Body of pancreas (tissue), 4 donors: ENCODE data around the gene RBMX2. TPM values are rescaled to one million over a fixed set of nuclear protein-coding genes. Genes with fewer than 3 reads are reported as not detected.

Source experiments
- ATAC-seq: fragments of 150-250 bp; one replicate; pipeline ENCODE4 v1.9.1; 2016
- DNase-seq, 4 donors: peaks; one replicate each; pipeline ENCODE4 v3.0.0-alpha.2; 2019
- H3K27ac ChIP-seq, 4 donors: fragments of 200-600 bp; sonication (generic); 1 replicate in 3 of 4; 2 replicates in 1 of 4; pipeline versions ENCODE4 v1.5.1 to v1.6.1; 2016 to 2019; ENCODE audit warnings: mild to moderate bottlenecking in 1 of 4, mixed read lengths in 1 of 4, moderate library complexity in 1 of 4
- H3K27me3 ChIP-seq, 2 donors: fragments of 200-600 bp; sonication (generic); one replicate each; pipeline ENCODE4 v1.6.0; 2016; ENCODE audit warnings: mild to moderate bottlenecking in 1 of 2
- H3K36me3 ChIP-seq, 2 donors: fragments of 200-600 bp; sonication (generic); replicated peaks in 1 of 2; 2 replicates each; pipeline ENCODE4 v1.5.1; 2016; ENCODE audit warnings: low read depth in 2 of 2; ENCODE audit not compliant: insufficient read depth in 1 of 2
- H3K4me1 ChIP-seq: fragments of 200-600 bp; sonication (generic); one replicate; pipeline ENCODE4 v1.6.0; 2016
- H3K4me3 ChIP-seq, 2 donors: fragments of 200-600 bp; sonication (generic); 1 replicate in 1 of 2; 2 replicates in 1 of 2; pipeline ENCODE4 v1.5.1; 2016 to 2019
- H3K9me3 ChIP-seq, 3 donors: fragments of 200-600 bp; sonication (generic); 1 replicate in 2 of 3; 2 replicates in 1 of 3; pipeline ENCODE4 v1.5.1; 2016
- CTCF ChIP-seq, 7 experiments: fragments of 450-650 bp in 4 of 7; fragments of 200-600 bp in 3 of 7; sonication (generic) in 3 of 7; IDR thresholded peaks; one replicate each; pipeline ENCODE4 v1.5.1; 2016 to 2019; ENCODE audit warnings: antibody characterized with exemption in 7 of 7
- POLR2A ChIP-seq, 3 donors: fragments of 450-650 bp; IDR thresholded peaks; one replicate each; pipeline ENCODE4 v1.6.1; 2016; ENCODE audit warnings: antibody characterized with exemption in 3 of 3, mild to moderate bottlenecking in 2 of 3
- WGBS, 2 donors: methylation state at CpG; one replicate each; pipeline ENCODE4 v1.1.5; 2017; 5-methylcytosine and 5-hydroxymethylcytosine counted together
- intact Hi-C: fragments of 100-400 bp; cut with DNase I; formaldehyde crosslinking; loops from one replicate; pipeline ENCODE4 v1.15.1; 2023
- total RNA-seq, 2 donors: library from RNA; depleted of rRNA; stranded (reverse); fragments of >200 nt; gene quantifications; one replicate each; pipeline ENCODE4 v1.1.0, GENCODE V29; 2016

Gene RBMX2
- total RNA-seq, 2 donors from 2014 or later = 7.0 to 13.2 TPM

- intact Hi-C loops = no loop called here
- Histone ChIP-seq H3K4me3 (no peak overlapping the region), H3K36me3 (no peaks in the 10 kb centered on the region), H3K27ac (no peak overlapping the region), H3K27me3 (no peaks in the 10 kb centered on the region), H3K4me1 (no peaks in the 10 kb centered on the region), H3K9me3 (no peaks in the 10 kb centered on the region)
- no peak for TF ChIP-seq POLR2A (IDR thresholded peaks at IDR 0.05)
- TF ChIP-seq CTCF (IDR thresholded peaks at IDR 0.05) = no peak
- no peak for ATAC-seq
- DNase-seq = no peak
Observed at GRCh38 chrX:130443875-130444274, 42.1 kb downstream of the RBMX2 start.

GRCh38 chrX:130444641-130445336 is 43.0 kb downstream of the RBMX2 start:
- Histone ChIP-seq H3K4me3 (no peak overlapping the region), H3K27ac (no peak overlapping the region), H3K9me3 (no peaks in the 10 kb centered on the region), H3K36me3 (no peaks in the 10 kb centered on the region), H3K4me1 (no peaks in the 10 kb centered on the region), H3K27me3 (no peaks in the 10 kb centered on the region)
- intact Hi-C loops = no loop called here
- DNase-seq (no peak), ATAC-seq (no peak)
- WGBS, 2 donors = 77 to 91% methylated on average over 1 of the region's 1 CpG
- TF ChIP-seq POLR2A (IDR thresholded peaks at IDR 0.05) = no peak
- TF ChIP-seq CTCF (IDR thresholded peaks at IDR 0.05) = no peak

- ATAC-seq (no peak), DNase-seq (no peak)
- no peak overlapping the region for H3K4me3 ChIP-seq
- WGBS, 2 donors = 42 to 50% methylated on average over 4 of the region's 4 CpGs
- H3K27ac ChIP-seq = no peak overlapping the region
- H3K27me3 ChIP-seq = no peaks in the 10 kb centered on the region
- no peaks in the 10 kb centered on the region for H3K4me1 ChIP-seq
- H3K9me3 ChIP-seq = no peaks in the 10 kb centered on the region
- intact Hi-C loops = no loop called here
- H3K36me3 ChIP-seq = no peaks in the 10 kb centered on the region
- TF ChIP-seq POLR2A (IDR thresholded peaks at IDR 0.05) (no peak), CTCF (IDR thresholded peaks at IDR 0.05) (no peak)
Observed at GRCh38 chrX:130446974-130447373, 45.2 kb downstream of the RBMX2 start.

Other genes with a start within 250 kb of the RBMX2 start
- 10 to 100 TPM; 14.8 to 22.4 TPM for gene AIFM1, start 236.1 kb upstream of the RBMX2 start, total RNA-seq
- gene RAB33A, start 230.0 kb upstream of the RBMX2 start, total RNA-seq = under 1 TPM in 1 of 2 donors, not detected in 1; 0.78 TPM
- 1 to 10 TPM; 2.6 to 2.9 TPM for gene ZNF280C, start 133.1 kb upstream of the RBMX2 start, total RNA-seq
- 10 to 100 TPM; 10.6 to 18.5 TPM for gene SLC25A14, start 62.1 kb upstream of the RBMX2 start, total RNA-seq
- gene GPR119, start 16.3 kb upstream of the RBMX2 start, total RNA-seq = 10 to 100 TPM in 1 of 2 donors, 1 to 10 TPM in 1; 1.8 to 15.2 TPM